NCI-H524 treated with DMSO at 0.1 percent for 48 hours (cell line): Measurements from ENCODE around the gene LAMTOR1.

Experiments used
- DNase-seq: peaks from one replicate; lab custom pipeline; 2025; lab: John Stamatoyannopoulos, UW

Gene LAMTOR1

DNA sequence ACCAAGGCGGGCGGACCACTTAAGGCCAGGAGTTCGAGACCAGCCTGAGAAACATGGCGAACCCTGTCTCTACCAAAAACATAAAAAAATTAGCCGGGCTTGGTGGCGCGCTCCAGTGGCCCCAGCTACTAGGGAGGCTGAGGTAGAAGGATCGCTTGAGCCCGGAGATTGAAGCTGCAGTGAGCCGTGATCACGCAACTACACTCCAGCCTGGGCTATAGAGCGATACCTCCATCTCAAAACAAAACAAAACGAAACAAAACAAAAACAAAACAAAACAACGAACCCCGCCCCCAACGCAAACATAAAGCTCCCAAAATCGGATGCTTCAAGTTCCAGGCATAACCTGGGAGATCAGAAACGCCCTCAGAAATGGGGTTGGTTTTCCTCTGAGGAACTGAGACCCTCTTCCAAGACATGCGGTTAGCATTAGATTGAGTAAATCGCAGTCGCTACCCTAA, 21.9 kb downstream of the LAMTOR1 start:
- no peak for DNase-seq

DNA sequence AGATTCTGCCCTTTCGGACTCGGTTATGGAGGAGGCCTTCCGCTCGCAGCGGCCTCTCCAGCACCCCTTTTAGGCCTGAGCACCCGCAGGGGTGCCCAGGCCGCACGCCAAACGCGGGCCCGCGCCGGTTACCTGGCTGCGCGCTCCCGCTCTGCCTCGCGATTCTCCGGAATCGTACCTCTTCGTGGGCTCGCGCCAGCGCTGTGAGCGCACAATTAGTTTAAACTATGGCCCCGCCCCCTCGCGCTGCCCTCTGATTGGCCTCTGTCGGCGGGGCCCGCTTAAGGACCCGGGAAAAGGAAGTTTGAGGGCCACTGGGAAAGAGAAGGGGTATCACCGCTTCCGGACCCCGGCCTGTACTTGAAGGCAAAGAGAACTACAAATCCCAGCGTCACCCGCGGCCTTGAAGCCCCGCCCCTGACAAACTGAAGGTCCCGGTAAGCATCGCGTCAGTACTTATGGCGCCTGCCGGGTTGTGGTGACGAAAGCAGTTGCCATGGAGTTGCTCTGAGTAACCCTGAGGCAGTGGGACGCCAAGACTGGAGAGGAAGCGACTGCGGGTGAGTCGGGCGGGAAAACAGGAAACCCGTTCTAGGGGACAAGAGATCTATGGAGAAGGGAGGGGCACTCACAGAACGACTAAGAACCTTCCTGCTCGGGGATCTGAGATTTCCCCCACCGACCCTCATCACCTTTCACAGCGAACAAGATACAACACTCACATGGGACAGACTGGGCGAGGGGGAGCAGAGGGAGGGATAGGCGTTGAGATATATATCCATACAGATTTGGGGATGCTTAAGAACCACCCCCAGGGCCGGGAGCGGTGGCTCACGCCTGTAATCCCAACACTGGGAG, 22.5 kb downstream of the LAMTOR1 start, which contains the start of the genes LRRC51 and NUMA1:
TSS of gene LRRC51 (plus strand) at position 525 of the 858 bp plus-strand sequence. CDS start 8,234 bp downstream, outside the sequence.
TSS of gene NUMA1 (minus strand) at position 217 of the 858 bp plus-strand sequence. CDS start 44,599 bp downstream, outside the sequence.
- DNase-seq, result peak; percentile 99

DNA sequence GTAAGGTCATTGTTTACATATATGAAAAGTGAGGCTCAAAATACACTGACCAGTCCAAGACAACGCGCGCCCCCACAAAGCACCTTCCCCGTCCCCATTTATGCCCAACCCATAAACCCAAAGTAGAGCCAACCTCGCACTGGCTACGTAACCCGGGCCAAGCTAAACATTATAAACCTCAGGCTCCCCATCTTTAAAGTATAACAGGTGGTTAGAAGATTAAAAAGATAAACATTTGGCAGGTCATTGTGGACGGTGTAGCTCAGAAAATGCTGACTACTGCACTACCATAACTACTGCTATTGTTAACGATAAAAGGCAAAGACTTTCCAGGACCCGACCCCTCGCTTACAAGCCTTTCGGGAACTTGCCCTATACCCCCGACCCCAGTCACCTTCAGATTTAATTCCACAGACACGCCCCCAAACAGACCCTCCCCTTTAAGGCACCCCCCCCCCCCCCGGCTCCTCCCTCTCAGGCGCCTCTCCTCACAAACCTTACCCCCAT, 23.2 kb downstream of the LAMTOR1 start:
- DNase-seq, result no peak

DNA sequence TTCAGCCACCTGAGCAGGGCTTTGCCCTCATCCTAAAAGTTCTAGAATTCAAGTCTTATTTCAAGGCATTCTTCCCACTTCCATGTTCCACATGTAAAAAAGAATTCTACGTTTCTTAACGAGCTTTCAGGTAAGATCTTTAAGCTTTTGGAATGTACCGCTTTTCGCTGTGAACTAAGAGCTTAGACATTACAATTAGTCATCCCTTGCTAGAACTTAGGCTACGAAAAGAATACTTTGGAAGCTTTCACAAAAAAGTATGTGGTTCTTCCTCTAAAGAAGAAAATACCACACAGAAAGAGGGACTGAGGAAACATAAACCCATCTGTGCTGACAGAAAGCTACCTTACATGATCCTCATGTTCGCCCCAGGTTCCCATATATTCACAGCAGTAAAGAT, 24.6 kb downstream of the LAMTOR1 start:
- DNase-seq, result no peak

DNA sequence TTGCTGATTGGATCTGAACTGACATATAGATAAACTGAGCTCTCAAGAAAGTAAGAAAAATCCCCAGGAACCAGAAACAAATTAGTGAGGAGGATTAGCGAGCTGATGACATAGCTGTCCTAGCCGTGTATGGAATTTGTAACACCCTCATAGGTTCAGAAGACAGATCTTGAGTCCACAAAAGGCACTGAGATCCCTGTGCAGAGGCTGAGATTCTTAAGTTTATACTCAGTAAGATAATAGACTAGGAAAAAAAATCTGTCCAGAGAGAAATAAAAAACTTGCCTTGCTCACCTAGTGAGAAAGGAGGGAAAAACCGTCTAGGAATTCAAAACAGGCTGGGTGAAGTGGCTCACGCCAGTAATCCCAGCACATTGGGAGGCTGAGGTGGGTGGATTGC, 27.3 kb downstream of the LAMTOR1 start:
- DNase-seq, result no peak

DNA sequence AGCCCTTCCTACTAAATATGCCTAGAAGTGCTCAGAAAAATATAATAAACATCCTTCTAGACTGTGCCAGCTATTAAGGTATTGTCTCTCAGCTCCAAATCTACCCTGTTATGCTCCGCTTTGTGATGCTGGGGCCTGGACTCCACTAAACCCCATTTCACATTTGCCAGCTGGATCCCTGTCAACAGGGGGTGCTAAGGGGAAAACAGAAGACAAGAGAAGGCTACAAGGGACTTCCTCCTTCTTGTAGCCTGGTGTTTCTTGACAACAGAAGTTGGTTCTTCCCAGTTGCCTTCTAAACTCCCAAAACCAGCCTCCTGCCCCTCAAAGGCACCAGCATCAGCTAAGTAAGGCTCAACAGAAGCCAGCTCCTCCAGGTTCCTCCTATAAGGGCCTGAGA, 28.0 kb downstream of the LAMTOR1 start:
- DNase-seq, result no peak

DNA sequence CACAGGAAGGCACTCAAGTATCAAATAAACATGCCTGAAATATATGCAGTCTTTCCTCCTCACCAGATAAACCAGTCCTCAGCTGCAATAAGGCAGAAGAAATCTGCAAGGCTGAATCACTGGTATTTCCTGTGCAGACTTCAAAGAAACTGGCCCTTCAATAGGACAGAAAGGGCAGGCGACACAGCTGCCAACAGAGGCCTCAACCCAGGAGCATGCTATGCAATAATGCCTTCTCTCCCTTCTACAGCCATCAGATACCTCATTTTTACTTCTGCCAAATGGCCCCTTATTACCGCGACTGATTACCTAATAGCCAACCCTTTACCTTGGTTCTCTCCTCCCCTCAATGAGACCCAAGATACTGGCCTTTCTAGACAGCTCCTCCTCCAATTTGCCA, 30.7 kb downstream of the LAMTOR1 start:
- no peak for DNase-seq

DNA sequence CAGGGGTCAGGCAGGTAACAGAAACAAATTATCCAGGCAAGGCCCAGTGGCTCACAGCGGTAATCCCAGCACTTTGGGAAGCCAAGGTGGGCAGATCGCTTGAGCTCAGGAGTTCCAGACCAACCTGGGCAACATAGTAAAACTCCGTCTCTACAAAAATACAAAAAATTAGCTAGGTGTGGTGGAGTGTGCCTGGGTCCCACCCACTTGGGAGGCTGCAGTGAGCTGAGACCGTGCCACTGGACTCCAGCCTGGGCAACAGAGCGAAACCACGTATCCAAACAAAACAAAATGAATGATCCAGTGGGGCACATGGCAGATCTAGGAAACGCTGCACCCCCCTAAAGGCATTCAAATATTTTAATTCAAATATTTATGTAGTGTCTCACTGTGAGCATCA, 32.6 kb downstream of the LAMTOR1 start:
- DNase-seq, result no peak

DNA sequence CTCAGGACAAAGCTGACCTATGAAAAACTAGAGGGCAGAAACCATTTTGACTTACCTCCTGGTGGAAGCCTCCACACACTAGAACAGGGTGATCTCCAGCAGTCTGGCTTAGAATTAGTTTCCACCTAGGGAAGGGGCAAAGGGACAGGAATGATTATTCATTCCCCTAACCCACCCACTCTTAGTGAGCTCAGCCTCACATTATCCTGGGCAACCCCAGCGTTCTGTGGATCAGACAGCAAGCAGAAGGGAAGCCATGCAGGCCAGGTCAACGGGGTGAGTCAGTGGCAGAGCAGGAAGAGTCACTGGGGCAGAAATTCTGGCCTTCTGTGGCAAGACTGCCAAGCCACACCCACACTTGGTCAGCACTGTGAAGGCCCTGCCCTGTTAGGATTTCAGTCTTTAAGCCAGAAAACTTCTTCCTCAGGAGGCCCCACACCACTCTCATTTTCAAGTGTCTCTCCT, 33.3 kb downstream of the LAMTOR1 start:
- no peak for DNase-seq

DNA sequence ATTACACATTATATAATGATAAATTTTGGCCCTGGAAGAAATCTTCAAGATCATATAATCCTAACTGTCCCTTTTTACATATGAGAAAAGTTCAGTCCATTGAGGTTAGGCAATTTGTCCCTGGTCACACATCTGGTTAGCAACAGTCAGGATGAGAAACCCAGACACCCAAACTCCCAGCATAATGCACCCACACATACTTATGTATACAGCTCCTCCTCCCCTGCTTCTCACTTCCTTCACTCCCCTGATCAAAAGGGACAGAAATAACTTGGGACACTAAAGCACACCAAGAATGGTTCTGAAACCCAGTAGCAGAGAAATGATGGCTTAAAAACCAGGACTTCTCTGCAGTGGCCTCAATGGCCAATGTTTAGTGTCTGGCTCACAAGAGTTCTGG, 33.9 kb downstream of the LAMTOR1 start:
- DNase-seq, result no peak

DNA sequence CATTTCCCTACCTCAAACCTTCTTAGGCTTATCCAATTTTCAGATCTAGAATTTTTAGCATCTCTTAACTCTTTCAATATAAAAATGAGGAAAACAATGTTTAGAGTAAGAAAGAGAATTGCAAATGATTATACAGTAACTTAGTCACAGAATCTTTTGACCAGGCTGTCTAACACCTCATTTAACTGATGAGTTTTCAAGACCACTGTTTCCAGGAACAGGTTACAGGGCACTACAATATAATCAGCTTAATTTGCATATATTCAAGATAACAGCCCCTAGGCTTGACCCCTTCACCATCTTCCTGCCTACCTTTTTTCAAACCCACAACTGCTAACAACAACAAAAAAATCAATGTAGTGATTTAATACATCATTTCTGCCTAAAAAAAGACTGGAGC, 35.4 kb downstream of the LAMTOR1 start:
- no peak for DNase-seq

DNA sequence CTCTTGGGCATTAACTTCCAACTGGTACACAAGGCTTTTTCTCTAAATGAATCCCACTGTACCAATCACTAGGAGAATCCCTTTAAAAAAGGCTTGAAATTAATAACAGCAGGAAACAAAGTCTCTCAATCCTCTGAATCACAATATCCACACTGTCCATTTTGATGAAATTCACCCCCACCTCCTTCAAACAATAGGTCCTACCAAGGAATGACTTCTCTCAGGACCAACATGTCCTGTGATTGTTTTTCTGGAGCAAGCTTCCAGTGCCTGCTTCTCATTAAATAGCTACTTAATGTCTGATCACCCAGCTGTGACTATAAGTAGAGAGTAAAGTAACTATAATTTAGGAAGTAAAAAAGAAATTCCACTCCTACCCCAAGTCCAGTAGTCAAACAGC, 35.8 kb downstream of the LAMTOR1 start:
- no peak for DNase-seq

DNA sequence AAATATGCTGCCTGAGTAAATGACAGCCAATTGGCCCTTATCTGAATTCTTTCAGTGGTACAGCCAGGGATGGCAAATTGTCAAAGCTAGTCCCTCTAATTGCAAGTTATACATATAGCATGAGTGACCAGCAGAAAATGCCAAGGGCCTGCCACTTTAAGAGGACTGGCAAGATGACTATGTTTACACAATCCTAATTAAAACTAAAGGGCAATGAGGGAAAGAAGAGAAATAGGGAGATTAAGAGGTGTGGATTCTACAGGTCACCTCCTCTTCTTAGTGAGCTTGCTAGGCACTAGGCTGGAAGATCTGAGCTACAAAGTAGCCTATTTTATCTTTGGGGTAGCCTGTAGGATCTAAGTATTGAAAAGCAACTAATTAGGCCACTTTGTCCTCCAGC, 36.2 kb downstream of the LAMTOR1 start:
- no peak for DNase-seq

DNA sequence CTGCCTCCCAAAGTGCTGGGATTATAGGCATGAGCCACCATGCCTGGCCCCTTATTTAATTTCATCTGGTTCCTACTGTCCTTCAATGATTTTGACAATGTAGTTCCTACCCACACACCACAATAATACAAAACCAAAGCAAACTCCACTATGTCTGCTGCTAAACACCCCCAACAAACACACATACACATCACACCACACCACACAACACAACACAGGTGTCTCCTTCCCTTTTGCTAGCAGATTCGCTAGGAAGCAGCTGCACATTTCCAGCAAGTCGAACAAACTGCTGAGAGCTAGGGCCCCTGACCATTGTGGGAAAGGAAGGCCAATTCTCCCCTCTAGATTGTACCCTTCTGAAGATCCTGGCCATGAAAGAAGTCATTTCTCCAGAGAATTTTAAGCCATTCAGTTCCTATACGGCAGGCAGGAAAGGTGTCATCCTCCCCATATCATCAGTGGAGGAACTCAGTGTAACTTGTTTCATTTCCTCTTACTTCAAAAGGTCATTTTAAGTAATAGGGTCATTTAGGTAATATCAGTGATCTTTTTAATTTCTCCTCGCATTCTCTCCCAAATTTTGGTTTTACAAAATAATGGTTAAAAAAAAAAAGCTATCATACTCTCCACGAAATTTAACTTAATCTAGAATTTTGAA, 41.2 kb downstream of the LAMTOR1 start:
- DNase-seq, result no peak

DNA sequence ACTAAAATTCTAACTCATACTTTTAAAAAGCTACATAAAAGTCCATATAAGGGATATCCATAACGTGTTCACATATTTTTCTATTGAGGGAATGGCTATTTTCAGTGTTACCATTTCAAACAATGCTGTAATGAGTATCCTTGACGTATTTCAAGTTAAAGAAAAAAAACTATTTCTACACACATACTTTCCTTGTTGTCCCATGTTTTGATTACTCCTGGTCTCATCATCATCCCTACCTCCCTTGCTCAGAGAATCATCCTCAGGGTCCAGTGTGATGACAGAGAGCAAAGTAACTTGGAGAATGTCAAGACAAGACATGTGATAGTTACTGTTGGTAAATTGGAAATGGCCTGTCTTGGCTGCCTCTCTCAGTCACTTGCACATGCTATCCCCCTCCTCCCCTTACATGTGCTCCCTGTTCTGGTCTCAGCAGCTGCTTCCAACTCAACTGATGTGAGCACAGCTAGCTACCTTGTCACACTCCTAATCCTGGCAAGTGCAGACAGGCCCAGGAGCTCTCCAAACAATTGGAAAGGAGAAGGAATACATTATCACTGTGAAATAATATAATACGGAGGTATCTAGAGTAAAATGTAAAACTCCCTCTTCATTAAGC, 44.6 kb downstream of the LAMTOR1 start:
- no peak for DNase-seq

DNA sequence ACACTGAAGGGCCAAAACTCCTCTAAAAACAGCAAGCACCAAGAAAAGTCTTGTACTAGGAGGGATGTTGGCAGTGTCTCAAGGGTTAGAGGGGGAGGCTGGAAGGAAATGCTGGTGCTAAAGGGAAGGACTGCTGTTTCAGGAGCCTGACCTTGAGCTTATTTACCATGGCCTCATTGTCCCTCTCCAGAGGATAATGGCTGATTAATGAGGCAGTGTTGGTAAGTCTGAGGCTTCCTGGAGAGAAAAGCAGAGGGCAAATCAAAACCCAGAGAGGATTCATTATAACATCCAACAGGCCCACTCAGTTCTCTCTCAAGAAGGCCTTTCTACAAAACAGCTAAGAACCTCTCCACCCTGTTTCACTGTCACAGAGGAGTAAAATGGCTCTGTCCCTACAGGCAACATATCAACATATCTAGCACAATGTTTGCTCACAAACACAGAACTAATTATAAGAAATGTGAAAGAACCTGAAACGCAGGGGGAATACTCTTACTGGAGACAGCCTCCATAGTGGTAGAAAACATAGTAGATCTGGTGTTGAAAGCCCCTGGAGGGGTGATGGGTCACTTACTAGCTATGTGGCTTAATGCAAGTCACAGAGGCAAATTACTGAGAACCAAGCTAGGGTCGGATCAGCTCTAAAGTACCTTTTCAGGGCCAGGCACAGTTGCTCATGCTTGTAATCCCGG, 54.2 kb downstream of the LAMTOR1 start:
- no peak for DNase-seq
